Measurements from ENCODE around the gene CHI3L1. TPM values are rescaled to one million over a fixed set of nuclear protein-coding genes. Genes with fewer than 3 reads are reported as not detected.

Gene CHI3L1
- total RNA-seq, 4 donors from 2014 or later: 6.2 to 28.2 (median 21.2) TPM; not detected in 1

DNA sequence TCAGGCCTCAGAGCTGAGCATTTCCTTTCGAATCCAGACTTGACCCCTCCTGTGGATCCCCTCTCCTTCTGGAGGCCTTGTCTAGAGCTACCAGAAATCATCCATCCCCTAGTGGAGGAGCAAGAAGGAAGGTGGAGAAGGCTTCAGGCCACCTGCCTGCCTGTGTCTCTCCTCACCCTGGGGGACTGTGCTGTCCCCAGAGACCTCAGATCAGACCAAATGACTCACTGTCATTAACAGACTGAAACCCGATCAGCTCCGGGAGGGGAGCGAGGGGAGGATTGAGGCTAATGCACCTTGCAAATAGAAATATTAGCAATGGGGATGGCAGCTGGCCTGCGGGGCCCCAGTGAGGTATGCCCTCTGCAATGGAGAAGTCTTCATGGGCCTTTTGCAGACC lies 12.9 kb downstream of the CHI3L1 start:
- Histone ChIP-seq H3K27me3 (no peaks in the 10 kb centered on the region), H3K36me3 (no peaks in the 10 kb centered on the region), H3K27ac (no peak overlapping the region), H3K9me3 (no peaks in the 10 kb centered on the region), H3K4me3 (no peak overlapping the region), H3K4me1 (no peaks in the 10 kb centered on the region)
- DNase-seq: no peak
- TF ChIP-seq POLR2A (IDR thresholded peaks at IDR 0.05) (no peak), CTCF (IDR thresholded peaks at IDR 0.05) (no peak)
- intact Hi-C loops (cut with DNase I; ENCODE audit: low total_unique reads): no loop called here

- no peaks in the 10 kb centered on the region for H3K36me3 ChIP-seq
- H3K27me3 ChIP-seq: no peaks in the 10 kb centered on the region
- no peaks in the 10 kb centered on the region for H3K4me1 ChIP-seq
- H3K4me3 ChIP-seq: no peak overlapping the region
- no peak for TF ChIP-seq CTCF (IDR thresholded peaks at IDR 0.05)
- TF ChIP-seq POLR2A (IDR thresholded peaks at IDR 0.05): no peak
- no peak for DNase-seq
- no peak overlapping the region for H3K27ac ChIP-seq
- intact Hi-C loops (cut with DNase I; ENCODE audit: low total_unique reads): no loop called here
- H3K9me3 ChIP-seq: no peaks in the 10 kb centered on the region
Observed at GRCh38 chr1:203173011-203173555, 13.4 kb downstream of the CHI3L1 start.

DNA sequence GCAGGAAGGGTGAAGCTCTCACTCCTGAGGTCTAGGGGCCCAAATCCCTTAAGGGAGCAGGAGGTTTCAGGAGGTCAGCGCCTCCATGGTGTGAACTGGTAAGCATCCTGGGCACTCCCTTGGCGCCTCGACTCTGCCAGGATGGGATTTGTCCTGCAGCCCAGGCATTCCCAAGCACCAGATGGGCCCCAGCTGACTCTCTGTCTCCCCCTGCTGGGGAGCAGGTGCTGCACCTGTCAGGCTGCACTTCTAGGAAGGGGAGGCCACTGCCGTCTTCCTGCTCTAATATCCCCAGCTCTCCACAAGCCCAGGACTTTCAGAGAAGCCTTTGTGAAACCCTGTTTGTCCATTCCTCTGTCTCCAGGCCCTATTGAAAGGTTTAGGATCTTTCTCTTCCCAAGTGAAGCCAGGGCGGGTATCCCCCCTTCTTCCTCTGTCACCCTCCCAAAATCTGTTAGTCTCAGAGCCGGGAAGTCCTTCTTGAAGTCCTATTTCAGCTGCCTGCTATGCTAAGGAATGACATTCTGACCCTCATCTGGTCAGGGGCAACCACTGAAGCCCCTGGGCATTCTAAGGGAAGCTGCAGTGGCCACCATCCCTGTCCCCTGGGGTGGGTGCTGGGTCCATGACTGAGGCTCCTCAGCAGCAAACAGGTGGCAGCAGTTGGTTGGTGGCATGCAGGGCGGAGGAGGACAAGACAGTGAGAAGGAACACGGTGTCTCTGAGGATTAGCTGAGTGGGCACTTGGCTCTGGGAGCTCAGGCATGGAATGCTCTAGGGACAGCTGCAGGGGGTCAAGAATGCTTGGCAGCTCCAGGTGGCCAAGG lies 14.1 kb downstream of the CHI3L1 start:
- intact Hi-C loops (cut with DNase I; ENCODE audit: low total_unique reads): no loop called here
- DNase-seq: no peak
- no peak overlapping the region for H3K4me3 ChIP-seq
- TF ChIP-seq POLR2A (IDR thresholded peaks at IDR 0.05) (no peak), CTCF (IDR thresholded peaks at IDR 0.05) (peak; percentile 40 to 53 (median 49))
- no peaks in the 10 kb centered on the region for H3K4me1 ChIP-seq
- H3K9me3 ChIP-seq: no peaks in the 10 kb centered on the region
- H3K27me3 ChIP-seq: no peaks in the 10 kb centered on the region
- no peak overlapping the region for H3K27ac ChIP-seq
- H3K36me3 ChIP-seq: no peaks in the 10 kb centered on the region

DNA sequence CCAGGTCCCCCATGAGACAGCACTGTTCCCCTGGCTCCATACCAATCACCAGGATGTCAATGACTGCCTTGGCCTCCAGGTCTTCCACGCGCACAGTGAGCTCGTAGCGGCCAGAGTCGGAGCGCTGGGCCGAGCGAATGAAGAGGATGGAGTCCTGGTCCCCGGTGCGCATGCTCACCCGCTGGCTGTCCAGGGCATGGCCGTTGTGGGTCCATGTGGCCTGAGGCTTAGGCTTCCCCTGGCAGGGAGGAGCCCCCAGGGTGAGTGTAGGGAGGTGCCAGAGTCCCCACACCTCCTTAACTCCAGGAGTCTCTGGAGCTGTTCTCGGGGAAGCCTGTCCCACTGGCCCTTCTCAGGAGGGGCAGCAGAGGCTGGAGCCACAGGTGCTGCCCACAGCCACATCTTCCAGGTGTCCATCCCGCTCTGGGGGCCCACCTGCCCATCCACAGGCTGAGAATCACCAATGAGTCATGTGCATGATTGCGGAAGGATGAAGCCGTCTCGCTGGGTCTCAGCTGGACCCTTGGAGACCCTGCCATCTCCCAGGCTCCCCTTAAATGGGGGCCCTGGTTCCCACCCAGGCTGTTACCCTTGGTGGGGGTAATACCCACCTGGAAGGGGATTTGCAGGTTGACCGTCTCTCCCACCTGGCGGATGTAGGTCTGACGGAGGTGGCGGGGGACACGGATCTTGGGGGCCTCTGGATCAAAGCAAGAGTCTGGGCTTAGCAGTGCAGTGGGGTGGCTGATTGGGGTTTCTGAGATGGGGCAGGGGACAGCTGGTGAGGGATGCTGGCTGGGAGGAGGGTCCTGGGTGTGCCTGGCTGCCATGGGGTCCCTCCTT lies 14.9 kb downstream of the CHI3L1 start:
- Histone ChIP-seq H3K27ac (no peak overlapping the region), H3K9me3 (no peaks in the 10 kb centered on the region), H3K4me3 (no peak overlapping the region), H3K27me3 (no peaks in the 10 kb centered on the region), H3K4me1 (no peaks in the 10 kb centered on the region), H3K36me3 (no peaks in the 10 kb centered on the region)
- intact Hi-C loops (cut with DNase I; ENCODE audit: low total_unique reads): no loop called here
- DNase-seq: no peak
- no peak for TF ChIP-seq POLR2A (IDR thresholded peaks at IDR 0.05)
- no peak for TF ChIP-seq CTCF (IDR thresholded peaks at IDR 0.05)
